GM12865 (cell line): ENCODE measurements around the gene KSR1.
"Not testable (repeated sequence)": the region's sequence is repeated elsewhere in the genome, so short reads cannot be mapped to it uniquely, and the experiment has no call there.

ENCODE experiments used
- DNase-seq: peaks from one replicate; pipeline ENCODE4 v3.0.0; 2010; ENCODE audit warnings: low read depth
- H3K4me3 ChIP-seq: 2 replicates; pipeline ENCODE4 v1.5.1; 2011; ENCODE audit warnings: mild to moderate bottlenecking, low read depth, low read length, control low read depth
- TF ChIP-seq, protein P1 (sequence below): IDR thresholded peaks from 2 replicates; pipeline ENCODE4 v1.5.1; 2011; ENCODE audit warnings: low read length, control low read depth, low read depth, inconsistent platforms; ENCODE audit not compliant: insufficient read depth; ENCODE audit errors: missing control alignments

The KSR1 gene

DNA sequence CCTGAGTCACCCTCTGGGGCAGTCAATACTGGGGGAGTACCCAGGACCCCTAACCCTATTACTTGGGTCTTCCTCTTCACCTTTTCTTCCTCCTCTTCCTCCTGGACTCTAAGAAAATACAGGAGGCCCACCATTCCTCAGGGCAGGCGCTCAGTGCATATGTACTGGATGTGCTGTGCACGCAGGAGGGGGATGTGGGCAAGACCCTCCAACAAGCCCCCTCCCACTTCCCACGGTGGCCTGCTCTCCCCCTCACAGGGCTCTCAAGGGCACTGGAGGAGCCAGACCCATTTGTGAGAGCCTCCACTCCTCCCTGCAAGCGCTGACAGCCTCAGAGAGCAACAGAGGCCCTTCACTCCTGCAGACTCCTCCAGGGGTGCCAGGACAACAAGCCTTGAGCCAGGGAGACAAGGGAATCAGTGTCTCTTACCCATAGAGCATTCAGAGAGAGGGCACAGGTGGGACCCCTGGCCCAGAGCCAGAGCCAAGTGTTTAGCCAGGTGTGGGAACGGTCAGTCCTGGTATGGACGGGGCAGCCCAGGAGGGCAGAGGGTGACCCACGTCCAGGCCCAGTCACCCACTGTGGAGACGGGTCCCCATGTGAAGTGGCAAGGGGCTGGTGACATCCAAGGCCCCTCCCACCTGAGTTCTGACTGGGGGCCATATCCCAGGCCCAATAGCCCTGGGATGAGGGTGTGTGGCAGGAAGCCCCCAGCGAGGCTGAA, 27.3 kb upstream of the KSR1 start:
- TF ChIP-seq, protein P1, sequence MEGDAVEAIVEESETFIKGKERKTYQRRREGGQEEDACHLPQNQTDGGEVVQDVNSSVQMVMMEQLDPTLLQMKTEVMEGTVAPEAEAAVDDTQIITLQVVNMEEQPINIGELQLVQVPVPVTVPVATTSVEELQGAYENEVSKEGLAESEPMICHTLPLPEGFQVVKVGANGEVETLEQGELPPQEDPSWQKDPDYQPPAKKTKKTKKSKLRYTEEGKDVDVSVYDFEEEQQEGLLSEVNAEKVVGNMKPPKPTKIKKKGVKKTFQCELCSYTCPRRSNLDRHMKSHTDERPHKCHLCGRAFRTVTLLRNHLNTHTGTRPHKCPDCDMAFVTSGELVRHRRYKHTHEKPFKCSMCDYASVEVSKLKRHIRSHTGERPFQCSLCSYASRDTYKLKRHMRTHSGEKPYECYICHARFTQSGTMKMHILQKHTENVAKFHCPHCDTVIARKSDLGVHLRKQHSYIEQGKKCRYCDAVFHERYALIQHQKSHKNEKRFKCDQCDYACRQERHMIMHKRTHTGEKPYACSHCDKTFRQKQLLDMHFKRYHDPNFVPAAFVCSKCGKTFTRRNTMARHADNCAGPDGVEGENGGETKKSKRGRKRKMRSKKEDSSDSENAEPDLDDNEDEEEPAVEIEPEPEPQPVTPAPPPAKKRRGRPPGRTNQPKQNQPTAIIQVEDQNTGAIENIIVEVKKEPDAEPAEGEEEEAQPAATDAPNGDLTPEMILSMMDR: no peak
- H3K4me3 ChIP-seq: no peak overlapping the region

GRCh38 chr17:27429666-27430382, 26.4 kb upstream of the KSR1 start:
- DNase-seq: no peak
- TF ChIP-seq, protein P1: no peak
- H3K4me3 ChIP-seq: no peak overlapping the region

More for the DNA sequence above, 27.3 kb upstream of the KSR1 start:
- no peak for DNase-seq

DNA sequence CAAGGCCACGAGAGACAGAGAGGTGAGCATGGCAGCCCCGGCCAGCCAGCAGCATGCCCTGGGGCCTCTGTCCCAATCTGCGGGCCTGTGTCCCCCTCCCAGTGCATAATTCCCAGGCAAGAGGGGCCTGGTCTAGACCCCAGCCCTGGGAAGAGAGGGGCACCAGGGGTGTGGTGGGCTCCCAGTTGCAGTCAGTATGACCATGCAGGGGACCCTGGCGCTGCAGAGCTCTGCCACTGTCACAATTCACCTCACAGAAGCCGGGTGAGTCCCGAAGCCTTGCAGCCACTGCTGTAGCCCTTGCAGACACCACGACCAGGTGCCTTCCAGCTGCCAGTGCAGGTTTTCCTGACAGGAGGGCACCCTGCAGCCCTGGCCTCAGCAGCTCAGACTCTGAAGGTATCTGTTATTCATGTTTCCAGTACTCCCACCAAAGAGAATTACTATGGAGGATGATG, 25.8 kb upstream of the KSR1 start:
- H3K4me3 ChIP-seq: no peak overlapping the region
- DNase-seq: no peak
- TF ChIP-seq, protein P1: no peak

DNA sequence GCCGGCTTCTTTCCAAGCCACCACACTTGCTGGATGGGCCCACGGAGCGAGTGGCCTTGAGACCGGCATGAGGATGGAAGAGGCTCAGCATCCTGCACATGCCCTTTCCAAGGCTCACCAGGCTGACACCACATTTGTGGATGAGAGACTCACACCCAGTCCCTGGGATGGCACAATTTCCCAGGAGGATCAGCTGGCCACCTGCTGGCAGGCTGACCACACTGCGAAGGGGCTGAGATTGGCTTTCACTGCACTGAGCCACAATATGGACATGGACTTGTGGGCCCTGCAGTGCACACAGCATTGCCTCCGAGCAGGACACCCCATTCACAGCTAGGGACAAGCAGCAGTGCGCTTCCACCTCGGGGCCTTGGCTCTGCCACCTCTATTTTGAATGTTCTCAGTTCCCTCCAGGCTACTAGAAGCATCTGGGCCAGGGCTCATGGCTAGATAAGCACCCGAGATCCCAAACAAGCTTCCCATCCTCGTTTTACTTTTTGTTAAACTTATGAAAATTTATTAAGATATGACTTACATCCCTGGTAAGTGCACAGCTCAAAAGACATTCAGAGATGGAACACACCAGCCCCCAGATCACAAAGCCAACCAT, 25.3 kb upstream of the KSR1 start:
- peak; percentile 25 for DNase-seq
- TF ChIP-seq, protein P1: peak; percentile 48
- H3K4me3 ChIP-seq: no peak overlapping the region

- no peak for DNase-seq
- TF ChIP-seq, protein P1: no peak
- H3K4me3 ChIP-seq: no peak overlapping the region
Measured at GRCh38 chr17:27433521-27433920, 22.7 kb upstream of the KSR1 start.

GRCh38 chr17:27435431-27436070, 20.7 kb upstream of the KSR1 start:
- not testable (repeated sequence) for H3K4me3 ChIP-seq, DNase-seq
